HS-5 (cell line): Measurements from ENCODE around the gene LRPAP1.
"Not testable (repeated sequence)": the region's sequence is repeated elsewhere in the genome, so short reads cannot be mapped to it uniquely, and the experiment has no call there.

Experiments
- DNase-seq: peaks from one replicate; pipeline ENCODE4 v3.0.0-alpha.2; 2012; ENCODE audit warnings: low read depth

LRPAP1 gene

GRCh38 chr4:3560465-3560864, 28.2 kb upstream of the LRPAP1 start:
- DNase-seq: not testable (repeated sequence)

GRCh38 chr4:3559381-3560290, 27.4 kb upstream of the LRPAP1 start:
- not testable (repeated sequence) for DNase-seq

GRCh38 chr4:3558514-3558836, 26.3 kb upstream of the LRPAP1 start:
- DNase-seq: not testable (repeated sequence)

GRCh38 chr4:3557676-3558513, 25.7 kb upstream of the LRPAP1 start:
- not testable (repeated sequence) for DNase-seq

- DNase-seq: not testable (repeated sequence)
Observed at GRCh38 chr4:3557088-3557492, 24.9 kb upstream of the LRPAP1 start.

GRCh38 chr4:3556244-3556867, 24.1 kb upstream of the LRPAP1 start:
- not testable (repeated sequence) for DNase-seq

- DNase-seq: not testable (repeated sequence)
Observed at GRCh38 chr4:3555459-3556070, 23.3 kb upstream of the LRPAP1 start.

GRCh38 chr4:3551366-3551765, 19.1 kb upstream of the LRPAP1 start:
- not testable (repeated sequence) for DNase-seq

GRCh38 chr4:3550792-3551325, 18.6 kb upstream of the LRPAP1 start:
- DNase-seq: not testable (repeated sequence)

- not testable (repeated sequence) for DNase-seq
Observed at GRCh38 chr4:3550041-3550440, 17.8 kb upstream of the LRPAP1 start.

GRCh38 chr4:3549694-3550001, 17.4 kb upstream of the LRPAP1 start:
- DNase-seq: not testable (repeated sequence)

GRCh38 chr4:3548991-3549693, 16.9 kb upstream of the LRPAP1 start:
- not testable (repeated sequence) for DNase-seq

GRCh38 chr4:3546721-3547120, 14.5 kb upstream of the LRPAP1 start:
- not testable (repeated sequence) for DNase-seq

- not testable (repeated sequence) for DNase-seq
Observed at GRCh38 chr4:3545351-3545750, 13.1 kb upstream of the LRPAP1 start.

- not testable (repeated sequence) for DNase-seq
Observed at GRCh38 chr4:3544259-3545025, 12.2 kb upstream of the LRPAP1 start.

GRCh38 chr4:3543415-3543814, 11.2 kb upstream of the LRPAP1 start:
- not testable (repeated sequence) for DNase-seq

GRCh38 chr4:3538906-3539305, 6.7 kb upstream of the LRPAP1 start:
- DNase-seq: not testable (repeated sequence)

- DNase-seq: not testable (repeated sequence)
Observed at GRCh38 chr4:3535812-3536211, 3.6 kb upstream of the LRPAP1 start.

GRCh38 chr4:3533423-3533820, 1.2 kb upstream of the LRPAP1 start:
- DNase-seq: no peak

GRCh38 chr4:3532751-3533422, 665 bp upstream of the LRPAP1 start:
- no peak for DNase-seq
